B cell (primary cell): ENCODE data around the gene IGF1R.

Experiments
- EZH2 ChIP-seq: IDR thresholded peaks from 2 replicates; pipeline ENCODE4 v1.6.1; 2012; ENCODE audit warnings: borderline replicate concordance, low read depth, mild to moderate bottlenecking, moderate library complexity, low read length; ENCODE audit not compliant: insufficient read depth, poor library complexity, severe bottlenecking
- TF ChIP-seq, protein P1 (sequence below): fragments of 200-600 bp; IDR thresholded peaks from one replicate; pipeline ENCODE4 v1.8.0; 2022; ENCODE audit warnings: antibody characterized with exemption, mild to moderate bottlenecking

DNA sequence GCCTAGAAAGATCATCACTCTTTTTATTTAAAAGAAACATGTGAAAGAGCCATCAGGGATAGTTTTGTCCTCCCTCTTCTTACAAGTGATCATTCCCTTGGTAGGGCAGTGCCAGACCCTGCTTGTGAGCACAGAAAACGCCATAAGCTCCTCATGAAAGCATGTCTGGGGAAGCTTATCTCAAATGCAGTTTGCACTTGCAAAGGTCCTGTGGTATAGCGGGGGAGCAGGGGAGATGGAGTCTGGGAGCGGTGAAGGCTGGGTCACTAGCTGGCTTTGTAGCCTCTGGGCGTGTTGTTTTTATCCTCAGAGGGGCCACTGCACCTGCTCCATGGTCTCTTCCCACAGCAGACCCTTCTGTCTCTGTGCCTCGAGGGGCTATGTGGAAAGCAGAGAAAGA is 141.9 kb downstream of the IGF1R start:
- TF ChIP-seq, protein P1, sequence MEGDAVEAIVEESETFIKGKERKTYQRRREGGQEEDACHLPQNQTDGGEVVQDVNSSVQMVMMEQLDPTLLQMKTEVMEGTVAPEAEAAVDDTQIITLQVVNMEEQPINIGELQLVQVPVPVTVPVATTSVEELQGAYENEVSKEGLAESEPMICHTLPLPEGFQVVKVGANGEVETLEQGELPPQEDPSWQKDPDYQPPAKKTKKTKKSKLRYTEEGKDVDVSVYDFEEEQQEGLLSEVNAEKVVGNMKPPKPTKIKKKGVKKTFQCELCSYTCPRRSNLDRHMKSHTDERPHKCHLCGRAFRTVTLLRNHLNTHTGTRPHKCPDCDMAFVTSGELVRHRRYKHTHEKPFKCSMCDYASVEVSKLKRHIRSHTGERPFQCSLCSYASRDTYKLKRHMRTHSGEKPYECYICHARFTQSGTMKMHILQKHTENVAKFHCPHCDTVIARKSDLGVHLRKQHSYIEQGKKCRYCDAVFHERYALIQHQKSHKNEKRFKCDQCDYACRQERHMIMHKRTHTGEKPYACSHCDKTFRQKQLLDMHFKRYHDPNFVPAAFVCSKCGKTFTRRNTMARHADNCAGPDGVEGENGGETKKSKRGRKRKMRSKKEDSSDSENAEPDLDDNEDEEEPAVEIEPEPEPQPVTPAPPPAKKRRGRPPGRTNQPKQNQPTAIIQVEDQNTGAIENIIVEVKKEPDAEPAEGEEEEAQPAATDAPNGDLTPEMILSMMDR, result no peak
- TF ChIP-seq EZH2, result no peak
